ENCODE data around the gene TSPAN18.
A peak's percentile ranks its signal among the peaks of the same experiment; 100 is the strongest.

Gene TSPAN18

DNA sequence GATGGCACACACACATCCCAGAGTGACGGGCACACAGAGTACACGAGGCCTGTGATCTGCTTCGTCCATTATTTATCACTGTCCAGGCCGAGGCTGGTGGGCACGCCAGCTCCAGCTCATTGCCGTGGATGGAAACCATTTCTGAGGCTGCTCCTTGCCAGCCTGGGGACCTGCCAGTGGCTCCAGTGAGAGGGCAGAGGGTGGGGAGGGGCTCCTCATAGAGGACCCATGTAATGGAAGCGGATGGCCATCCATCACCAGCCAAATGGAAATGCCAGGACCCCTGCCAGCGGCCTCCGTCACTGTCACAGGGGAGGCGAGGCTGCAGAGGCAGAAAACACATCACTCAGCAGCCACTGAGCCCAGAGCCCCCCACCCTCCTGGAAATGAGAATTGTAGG is 188.2 kb downstream of the TSPAN18 start:
- TF ChIP-seq, protein P1, sequence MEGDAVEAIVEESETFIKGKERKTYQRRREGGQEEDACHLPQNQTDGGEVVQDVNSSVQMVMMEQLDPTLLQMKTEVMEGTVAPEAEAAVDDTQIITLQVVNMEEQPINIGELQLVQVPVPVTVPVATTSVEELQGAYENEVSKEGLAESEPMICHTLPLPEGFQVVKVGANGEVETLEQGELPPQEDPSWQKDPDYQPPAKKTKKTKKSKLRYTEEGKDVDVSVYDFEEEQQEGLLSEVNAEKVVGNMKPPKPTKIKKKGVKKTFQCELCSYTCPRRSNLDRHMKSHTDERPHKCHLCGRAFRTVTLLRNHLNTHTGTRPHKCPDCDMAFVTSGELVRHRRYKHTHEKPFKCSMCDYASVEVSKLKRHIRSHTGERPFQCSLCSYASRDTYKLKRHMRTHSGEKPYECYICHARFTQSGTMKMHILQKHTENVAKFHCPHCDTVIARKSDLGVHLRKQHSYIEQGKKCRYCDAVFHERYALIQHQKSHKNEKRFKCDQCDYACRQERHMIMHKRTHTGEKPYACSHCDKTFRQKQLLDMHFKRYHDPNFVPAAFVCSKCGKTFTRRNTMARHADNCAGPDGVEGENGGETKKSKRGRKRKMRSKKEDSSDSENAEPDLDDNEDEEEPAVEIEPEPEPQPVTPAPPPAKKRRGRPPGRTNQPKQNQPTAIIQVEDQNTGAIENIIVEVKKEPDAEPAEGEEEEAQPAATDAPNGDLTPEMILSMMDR (IDR thresholded peaks at IDR 0.05; ENCODE audit: insufficient read depth, low read depth, low read length, missing control alignments): no peak
- no peak overlapping the region for H3K4me3 ChIP-seq (ENCODE audit: low read depth, low read length)
- DNase-seq (ENCODE audit: low read depth): no peak

GRCh38 chr11:44915621-44916020 is 188.9 kb downstream of the TSPAN18 start:
- DNase-seq (ENCODE audit: low read depth): peak; percentile 47
- TF ChIP-seq, protein P1 (IDR thresholded peaks at IDR 0.05; ENCODE audit: insufficient read depth, low read depth, low read length, missing control alignments): no peak
- H3K4me3 ChIP-seq (ENCODE audit: low read depth, low read length): no peak overlapping the region

GRCh38 chr11:44916331-44916730 is 189.6 kb downstream of the TSPAN18 start:
- no peak overlapping the region for H3K4me3 ChIP-seq (ENCODE audit: low read depth, low read length)
- TF ChIP-seq, protein P1 (IDR thresholded peaks at IDR 0.05; ENCODE audit: insufficient read depth, low read depth, low read length, missing control alignments): no peak
- DNase-seq (ENCODE audit: low read depth): no peak

DNA sequence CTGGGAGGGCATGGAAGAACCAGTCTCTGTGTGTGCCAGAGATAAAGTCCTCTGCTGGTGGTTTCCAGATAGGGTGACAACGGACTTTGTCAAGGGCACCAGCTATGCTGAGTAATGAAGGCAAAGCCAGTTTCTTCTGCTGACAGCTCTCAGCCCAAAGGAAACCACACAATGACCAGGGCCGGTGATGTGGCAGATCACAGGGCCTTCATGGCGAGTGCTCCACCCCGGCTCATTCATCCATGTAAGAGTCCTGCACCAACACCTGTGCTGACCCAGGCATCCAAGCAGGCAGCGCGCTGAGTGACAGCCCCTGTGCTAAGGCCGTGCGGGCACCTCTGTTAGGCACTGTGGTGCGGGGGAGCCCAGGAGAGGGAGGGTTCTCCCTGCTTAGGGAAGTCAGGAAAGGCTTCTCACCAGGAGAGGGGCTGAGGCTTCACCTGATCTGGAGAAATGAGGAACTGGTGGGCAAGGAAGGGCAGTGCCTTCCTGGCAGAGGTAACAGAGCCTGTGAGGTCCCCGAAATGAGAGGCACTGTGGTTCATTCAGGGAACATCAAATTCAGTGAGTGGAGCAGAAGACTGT is 190.1 kb downstream of the TSPAN18 start:
- no peak overlapping the region for H3K4me3 ChIP-seq (ENCODE audit: low read depth, low read length)
- TF ChIP-seq, protein P1 (IDR thresholded peaks at IDR 0.05; ENCODE audit: insufficient read depth, low read depth, low read length, missing control alignments): no peak
- DNase-seq (ENCODE audit: low read depth): peak; percentile 53

DNA sequence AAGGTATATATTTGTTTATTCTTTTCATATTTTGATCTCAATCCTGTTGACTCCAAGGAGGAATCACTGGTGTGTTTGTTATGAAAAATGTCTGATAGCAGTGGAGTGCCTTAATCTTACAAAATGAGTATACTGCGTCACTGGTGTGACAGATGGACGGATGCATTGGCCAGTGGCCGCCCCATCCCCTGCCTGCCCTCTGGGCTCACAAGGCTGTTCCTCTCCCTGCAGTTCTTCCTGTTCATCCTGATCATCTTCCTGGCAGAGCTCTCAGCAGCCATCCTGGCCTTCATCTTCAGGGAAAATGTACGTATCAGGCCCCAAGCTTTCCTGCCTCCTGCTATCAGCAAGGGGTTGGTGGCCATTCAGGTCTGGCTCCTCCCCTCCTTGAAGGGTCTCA is 191.0 kb downstream of the TSPAN18 start:
- no peak overlapping the region for H3K4me3 ChIP-seq (ENCODE audit: low read depth, low read length)
- TF ChIP-seq, protein P1 (IDR thresholded peaks at IDR 0.05; ENCODE audit: insufficient read depth, low read depth, low read length, missing control alignments): no peak
- DNase-seq (ENCODE audit: low read depth): no peak

DNA sequence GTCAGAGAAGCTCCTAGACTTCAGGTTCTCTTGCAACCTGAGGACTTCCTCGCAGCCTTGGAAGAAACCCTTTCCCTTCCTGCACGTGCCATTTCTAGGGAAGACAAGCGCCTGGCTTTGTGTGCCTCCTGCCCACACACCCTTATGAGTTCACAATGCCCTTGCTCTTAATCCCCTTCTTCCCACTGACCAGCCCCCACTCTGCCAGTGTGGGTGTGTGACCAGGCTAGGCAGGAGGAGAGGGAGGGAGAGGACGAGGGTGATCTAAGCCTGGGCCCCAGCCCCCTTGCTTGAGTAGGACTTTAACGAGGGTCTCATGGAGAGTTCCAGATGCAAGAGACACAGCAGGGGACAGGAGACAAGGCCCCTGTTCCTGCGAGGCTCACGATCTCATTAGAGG is 193.7 kb downstream of the TSPAN18 start:
- no peak overlapping the region for H3K4me3 ChIP-seq (ENCODE audit: low read depth, low read length)
- no peak for DNase-seq (ENCODE audit: low read depth)
- TF ChIP-seq, protein P1 (IDR thresholded peaks at IDR 0.05; ENCODE audit: insufficient read depth, low read depth, low read length, missing control alignments): no peak

DNA sequence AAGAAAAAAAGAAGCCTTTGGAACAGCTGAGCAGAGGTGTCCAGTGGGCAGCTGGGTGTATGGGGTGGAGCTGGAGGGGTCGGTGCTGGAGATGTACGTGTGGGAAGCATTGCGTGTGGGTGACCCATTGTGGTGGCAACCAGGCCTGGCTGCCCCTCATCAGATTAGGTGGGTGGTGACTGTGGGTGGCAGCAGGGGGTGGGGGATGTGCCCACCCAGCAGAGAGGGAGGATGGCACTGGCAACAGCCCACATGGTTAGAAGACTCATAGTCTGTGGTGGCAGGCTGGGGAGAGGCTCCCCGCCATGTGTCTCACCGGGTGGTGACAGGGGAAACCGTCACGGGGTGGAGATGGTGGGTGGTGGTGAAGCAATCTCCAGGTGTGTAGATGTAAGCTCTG is 196.4 kb downstream of the TSPAN18 start:
- no peak for DNase-seq (ENCODE audit: low read depth)
- H3K4me3 ChIP-seq (ENCODE audit: low read depth, low read length): no peak overlapping the region
- TF ChIP-seq, protein P1 (IDR thresholded peaks at IDR 0.05; ENCODE audit: insufficient read depth, low read depth, low read length, missing control alignments): no peak

Data from GM12865 (cell line).